G401 (cell line): Measurements from ENCODE around the gene ULK1. TPM values are rescaled to one million over a fixed set of nuclear protein-coding genes. Genes with fewer than 3 reads are reported as not detected.

ENCODE experiments used
- DNase-seq: peaks from one replicate; pipeline ENCODE4 v3.0.0-alpha.2; 2015; ENCODE audit warnings: low spot score
- in situ Hi-C: cut with HindIII; loops from 2 replicates; pipeline ENCODE4 v1.10.0; 2016; ENCODE audit warnings: low sequenced_read_pairs, mixed read lengths
- total RNA-seq: library from RNA; depleted of rRNA; stranded (reverse); fragments of >200 nt; shearing (Covaris generic); gene quantifications from 2 replicates; pipeline ENCODE4 v1.2.3, GENCODE V29; 2014; rRNA removed

ULK1 gene
- 2.3 and 11.1 TPM in 2 replicates for total RNA-seq

- in situ Hi-C loops = no loop called here
- DNase-seq = peak; percentile 90
Observed at GRCh38 chr12:131894313-131894860, at the start of gene ULK1. Gene ULK1, plus strand, starts transcription at chr12:131894622. Its CDS starts 380 bp downstream, at chr12:131895002.

GRCh38 chr12:131844656-131845055 lies 49.8 kb upstream of the ULK1 start:
- in situ Hi-C loops = no loop called here
- no peak for DNase-seq

- in situ Hi-C loops = no loop called here
Observed at GRCh38 chr12:131845121-131845520, 49.3 kb upstream of the ULK1 start.

GRCh38 chr12:131847456-131847855 lies 47.0 kb upstream of the ULK1 start:
- DNase-seq = no peak
- in situ Hi-C loops = no loop called here

More at GRCh38 chr12:131845121-131845520, 49.3 kb upstream of the ULK1 start:
- DNase-seq = no peak

GRCh38 chr12:131848753-131849152 lies 45.7 kb upstream of the ULK1 start:
- in situ Hi-C loops = no loop called here
- DNase-seq = no peak

GRCh38 chr12:131849700-131850553 lies 44.5 kb upstream of the ULK1 start:
- in situ Hi-C loops = no loop called here
- no peak for DNase-seq

- peak; percentile 80 for DNase-seq
- in situ Hi-C loops = no loop called here
Observed at GRCh38 chr12:131850856-131851559, 43.4 kb upstream of the ULK1 start.

- no peak for DNase-seq
- in situ Hi-C loops = no loop called here
Observed at GRCh38 chr12:131851741-131852550, 42.5 kb upstream of the ULK1 start.

- peak; percentile 80 for DNase-seq
- in situ Hi-C loops = no loop called here
Observed at GRCh38 chr12:131852551-131853299, 41.7 kb upstream of the ULK1 start.

- in situ Hi-C loops = no loop called here
- DNase-seq = no peak
Observed at GRCh38 chr12:131853832-131854797, 40.3 kb upstream of the ULK1 start.

GRCh38 chr12:131854861-131855476 lies 39.5 kb upstream of the ULK1 start:
- in situ Hi-C loops = no loop called here
- DNase-seq = no peak

- in situ Hi-C loops = no loop called here
Observed at GRCh38 chr12:131855521-131856142, 38.8 kb upstream of the ULK1 start.

GRCh38 chr12:131856366-131857097 lies 37.9 kb upstream of the ULK1 start:
- DNase-seq = no peak
- in situ Hi-C loops = no loop called here

More at GRCh38 chr12:131855521-131856142, 38.8 kb upstream of the ULK1 start:
- DNase-seq = no peak

- in situ Hi-C loops = no loop called here
- DNase-seq = no peak
Observed at GRCh38 chr12:131857908-131858850, 36.2 kb upstream of the ULK1 start.
